ENCODE data around the gene DHX40. TPM values are rescaled to one million over a fixed set of nuclear protein-coding genes. Genes with fewer than 3 reads are reported as not detected.
"Not testable (repeated sequence)": the region's sequence is repeated elsewhere in the genome, so short reads cannot be mapped to it uniquely, and the experiment has no call there.

Gene DHX40
- total and polyA plus RNA-seq, 2 of the 8 experiments (the other 6 are each of a cell fraction or from before 2014, with no cell fraction given) = 13.5 to 28.3 TPM

- no peak for TF ChIP-seq CBX8 (IDR thresholded peaks at IDR 0.05; ENCODE audit: borderline replicate concordance, low read depth, low read length)
Measured at GRCh38 chr17:59547131-59547915, 18.1 kb upstream of the DHX40 start (continued).

DNA sequence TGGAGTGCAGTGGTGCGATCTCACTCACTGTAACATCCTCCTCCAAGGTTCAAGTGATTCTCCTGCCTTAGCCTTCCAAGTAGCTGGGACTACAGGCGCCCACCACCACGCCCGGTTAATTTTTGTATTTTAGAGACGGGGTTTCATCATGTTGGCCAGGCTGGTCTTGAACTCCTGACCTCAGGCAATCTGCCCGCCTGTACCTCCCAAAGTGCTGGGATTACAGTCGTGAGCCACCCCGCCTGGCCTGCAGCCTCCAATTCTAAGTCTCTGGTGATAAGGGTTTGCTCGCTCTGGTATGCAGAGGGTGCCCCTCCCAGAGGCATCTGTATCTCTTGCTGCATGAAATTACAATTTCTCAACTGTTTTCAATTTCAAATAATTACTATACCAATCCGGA, 16.4 kb upstream of the DHX40 start:
- H3K23me2 ChIP-seq (ENCODE audit: low read depth, low read length); H4K5ac ChIP-seq (ENCODE audit: insufficient read length, low read depth, low read length); H3K36me3 ChIP-seq (ENCODE audit: control insufficient read depth in 2 of 4, insufficient read depth in 4 of 4, low read length in 3 of 4); H3K79me1 ChIP-seq (ENCODE audit: low read depth, low read length); DNase-seq (ENCODE audit: low read depth in 1 of 2, low spot score in 2 of 2); H3K14ac ChIP-seq (ENCODE audit: insufficient read length); H2BK12ac ChIP-seq (ENCODE audit: low read depth, low read length); H4K20me1 ChIP-seq (replicated peaks in 1 of 2; ENCODE audit: control insufficient read depth in 1 of 2, insufficient read depth in 2 of 2, low read length in 2 of 2); H3K18ac ChIP-seq (ENCODE audit: extremely low read depth, low read length); H2BK15ac ChIP-seq (ENCODE audit: low read length); H3K56ac ChIP-seq (replicated peaks; ENCODE audit: insufficient read length, low read depth, low read length); H3K23ac ChIP-seq (ENCODE audit: insufficient read length); H3K79me2 ChIP-seq (ENCODE audit: control insufficient read depth in 1 of 2, insufficient read depth in 2 of 2, low read length in 2 of 2); H3K9me3 ChIP-seq (ENCODE audit: insufficient read depth in 2 of 2, low read depth in 1 of 2, low read length in 1 of 2); H3K4ac ChIP-seq (replicated peaks; ENCODE audit: insufficient read length, low read depth, low read length); H3K4me1 ChIP-seq (replicated peaks in 1 of 4; ENCODE audit: control insufficient read depth in 3 of 4, insufficient read depth in 4 of 4, low read length in 3 of 4); H2AFZ ChIP-seq (ENCODE audit: low read length); H2BK120ac ChIP-seq (replicated peaks; ENCODE audit: low read depth, low read length); H3K27ac ChIP-seq (ENCODE audit: low read depth, low read length); H4K8ac ChIP-seq (ENCODE audit: extremely low read depth, insufficient read depth, low read length); H2BK20ac ChIP-seq (ENCODE audit: low read length); H3K4me3 ChIP-seq (ENCODE audit: extremely low read depth in 1 of 4, insufficient read depth in 2 of 4, low read depth in 3 of 4, low read length in 4 of 4); H4K91ac ChIP-seq (replicated peaks; ENCODE audit: insufficient read length, low read length); H3K9ac ChIP-seq (replicated peaks in 1 of 4; ENCODE audit: extremely low read depth in 1 of 4, low read depth in 3 of 4, low read length in 3 of 4); H2BK5ac ChIP-seq (ENCODE audit: low read depth, low read length); POLR2A ChIA-PET (ENCODE audit: partially characterized antibody); FAIRE-seq; H2AK5ac ChIP-seq (ENCODE audit: low read depth, low read length); H3K4me2 ChIP-seq (ENCODE audit: insufficient read depth in 1 of 2, low read depth in 2 of 2, low read length in 2 of 2); H3K27me3 ChIP-seq (replicated peaks in 1 of 4; ENCODE audit: control insufficient read depth in 3 of 4, extremely low read depth in 1 of 4, insufficient read depth in 3 of 4, low read length in 3 of 4): not testable (repeated sequence)
- CTCF ChIA-PET (ENCODE audit: partially characterized antibody) = interaction anchor here (1.1 to 2.0 kb wide), 3 partner anchors 11 to 27 kb away, joined by 3 to 6 read pairs (median 4); no protein-coding TSS in a partner anchor
- WGBS, 2 experiments (ENCODE audit: extremely low coverage in 1 of 2, insufficient coverage in 1 of 2, insufficient read length in 1 of 2, insufficient replicate concordance in 2 of 2, low coverage in 1 of 2, low lambda C conversion rate in 2 of 2, missing lambda C conversion rate in 1 of 2) = 88% methylated on average over 10 of the region's 10 CpGs; no CpG with 5 or more reads in 1 of the 2 experiments
